Muscle of arm (tissue), 14 donors: ENCODE measurements around the gene P2RY2. TPM values are rescaled to one million over a fixed set of nuclear protein-coding genes. Genes with fewer than 3 reads are reported as not detected.

Experiments
- DNase-seq: peaks from one replicate; pipeline ENCODE4 v3.0.0-alpha.2; 2013
- long read RNA-seq, 11 donors: transcript quantifications; one replicate each; lab custom pipeline, GENCODE V29; 2026
- polyA plus RNA-seq, 12 donors: library from polyadenylated mRNA; unstranded; fragments of 120-200 nt; gene quantifications; one replicate each; pipeline ENCODE4 v1.2.1, GENCODE V29; 2013; ENCODE audit not compliant: insufficient read length in 12 of 12

Gene P2RY2
- 1 to 10 TPM in 8 of 12 donors, under 1 TPM in 2, not detected in 2; 0.52 to 4.1 (median 2.0) TPM for polyA plus RNA-seq
- long read RNA-seq, donor 1, partial matches to known transcripts = 0 of 1 reads
- long read RNA-seq, donor 1, other reads (novel, unspliced or antisense) = 0 of 1 reads
- long read RNA-seq, donor 2, partial matches to known transcripts = 0 of 1 reads
- long read RNA-seq, donor 2, other reads (novel, unspliced or antisense) = 0 of 1 reads
- long read RNA-seq, donor 3 = 0 reads
- long read RNA-seq, donor 4 = 0 reads
- long read RNA-seq, donor 5 = 0 reads
- long read RNA-seq, donor 6 = 0 reads
- long read RNA-seq, donor 7 = 0 reads
- long read RNA-seq, donor 8, partial matches to known transcripts = 0 of 1 reads
- long read RNA-seq, donor 8, other reads (novel, unspliced or antisense) = 0 of 1 reads
- long read RNA-seq, donor 9 = 0 reads
- long read RNA-seq, donor 10, partial matches to known transcripts = 0 of 1 reads
- long read RNA-seq, donor 10, other reads (novel, unspliced or antisense) = 0 of 1 reads
- long read RNA-seq, donor 11 = 0 reads

DNA sequence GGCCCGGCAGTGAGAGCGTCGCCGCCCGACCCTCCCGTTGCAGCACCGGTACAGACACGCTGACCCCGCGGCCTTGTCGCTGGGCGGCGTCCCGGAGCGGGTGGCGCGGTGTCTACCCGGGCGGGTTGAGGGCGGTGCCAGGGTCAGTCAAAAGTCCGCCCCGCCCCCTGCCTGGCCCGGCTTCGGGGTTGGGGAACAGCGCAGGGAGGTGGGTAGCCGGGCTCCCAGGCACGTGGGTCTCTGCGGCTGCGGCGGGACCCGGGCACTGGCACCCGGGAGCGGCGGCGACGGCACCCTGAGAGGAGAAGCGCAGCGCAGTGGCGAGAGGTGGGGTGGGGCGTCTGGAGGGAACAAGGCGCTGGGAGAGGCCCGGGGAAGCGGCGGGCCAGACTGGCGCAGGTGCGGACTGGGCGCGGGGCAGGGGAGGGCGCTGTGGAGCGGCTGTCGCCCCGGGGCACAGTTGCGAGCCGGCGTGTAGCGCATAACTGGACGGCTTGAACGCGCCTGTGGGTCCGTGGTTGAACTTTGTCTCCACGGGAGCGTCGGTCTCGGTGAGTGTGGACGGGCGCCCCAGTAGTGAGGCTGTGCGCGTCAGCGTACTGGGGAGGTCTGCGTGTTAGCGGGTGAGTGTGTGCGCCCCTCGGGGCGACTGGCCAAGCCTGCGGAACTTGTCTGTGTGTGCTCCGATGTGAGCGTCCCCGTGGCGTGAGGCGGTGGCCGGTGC lies at the start of gene P2RY2:
Gene P2RY2, plus strand, starts transcription at position 176 of the 724 bp plus-strand sequence. CDS start 15,879 bp downstream, outside the sequence.
- peak; percentile 11 for DNase-seq

DNA sequence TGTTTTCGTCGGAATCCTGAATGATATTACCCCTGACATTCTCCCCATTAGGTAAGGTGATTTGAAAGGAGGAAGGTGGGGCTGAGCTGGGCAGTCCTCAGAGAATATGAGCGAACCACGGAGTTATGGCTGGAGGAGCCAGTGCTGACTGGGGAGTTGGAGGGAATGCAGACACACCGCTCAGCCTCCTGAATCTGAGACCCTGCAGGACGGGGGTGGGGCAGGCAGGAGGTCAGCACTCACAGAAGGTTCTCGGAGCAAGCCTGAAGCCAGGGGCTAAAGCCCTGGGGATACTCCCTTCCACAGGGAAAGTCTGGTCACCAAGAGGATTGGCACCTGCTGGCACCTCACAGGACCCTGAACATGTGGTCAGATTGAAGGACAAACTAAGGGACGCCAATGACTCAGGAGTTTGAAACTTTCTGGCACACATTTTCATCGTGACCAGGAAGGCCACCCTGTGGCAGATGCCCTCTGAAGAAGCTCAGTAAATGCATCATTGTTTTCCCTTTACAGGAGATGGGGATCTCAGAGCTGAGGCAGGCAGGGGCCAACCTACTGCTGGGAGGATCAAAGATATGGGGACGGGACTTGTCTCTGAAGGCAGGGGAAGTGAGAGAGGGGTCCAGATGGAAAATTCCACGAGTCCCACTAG lies 49.0 kb upstream of the P2RY2 start:
- DNase-seq = no peak

DNA sequence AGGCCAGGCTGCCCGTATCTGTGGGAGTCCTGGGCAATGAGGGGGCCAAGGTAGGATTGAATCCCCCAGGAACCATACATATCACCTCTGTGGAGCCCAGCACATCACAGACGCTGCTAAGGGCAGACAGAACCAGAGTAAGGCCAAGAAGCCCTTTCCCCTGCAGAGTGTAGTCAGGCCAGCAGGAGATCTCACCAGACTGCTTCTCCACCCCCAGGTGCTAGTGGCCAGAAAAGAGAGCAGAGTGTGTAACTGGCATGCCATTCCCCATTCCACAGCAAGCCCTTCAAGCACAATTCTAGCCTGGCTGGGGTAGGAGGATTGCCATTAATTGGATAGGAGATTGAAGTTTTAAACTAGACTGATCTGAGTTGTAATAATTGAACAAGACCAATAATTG lies 47.9 kb upstream of the P2RY2 start:
- no peak for DNase-seq

DNA sequence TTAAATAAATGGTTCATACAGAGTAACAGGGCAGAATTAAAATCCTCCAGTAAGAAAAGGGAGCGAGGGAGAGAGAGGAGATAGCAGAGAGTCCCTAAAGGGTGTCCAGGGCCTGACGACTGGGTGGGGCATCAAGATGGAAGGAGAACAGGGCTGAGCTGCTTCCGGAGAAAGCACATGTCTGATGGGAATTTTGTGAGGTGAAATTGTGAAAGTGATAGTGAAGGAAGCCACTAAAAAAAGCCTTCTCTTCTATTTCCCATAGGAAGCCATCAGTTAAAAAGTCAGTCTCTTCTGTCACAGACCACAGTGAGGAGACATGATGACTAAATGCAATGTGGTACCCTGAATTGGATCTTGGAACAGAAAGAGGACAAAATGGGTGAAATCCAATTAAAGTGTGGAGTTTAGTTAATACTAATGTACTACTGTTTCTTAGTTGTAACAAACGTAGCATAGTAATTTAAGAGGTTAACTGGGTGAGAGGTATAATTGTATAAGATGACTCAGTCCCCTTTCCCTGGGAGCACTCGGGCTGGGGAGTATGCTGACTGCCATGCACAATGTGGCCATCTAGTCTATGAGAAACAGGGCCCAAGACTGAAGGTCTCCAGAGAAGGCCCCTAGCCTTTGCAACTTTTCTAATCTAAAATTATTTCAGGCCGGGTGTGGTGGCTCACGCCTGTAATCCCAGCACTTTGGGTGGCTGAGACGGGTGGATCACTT lies 46.5 kb upstream of the P2RY2 start:
- DNase-seq = no peak

DNA sequence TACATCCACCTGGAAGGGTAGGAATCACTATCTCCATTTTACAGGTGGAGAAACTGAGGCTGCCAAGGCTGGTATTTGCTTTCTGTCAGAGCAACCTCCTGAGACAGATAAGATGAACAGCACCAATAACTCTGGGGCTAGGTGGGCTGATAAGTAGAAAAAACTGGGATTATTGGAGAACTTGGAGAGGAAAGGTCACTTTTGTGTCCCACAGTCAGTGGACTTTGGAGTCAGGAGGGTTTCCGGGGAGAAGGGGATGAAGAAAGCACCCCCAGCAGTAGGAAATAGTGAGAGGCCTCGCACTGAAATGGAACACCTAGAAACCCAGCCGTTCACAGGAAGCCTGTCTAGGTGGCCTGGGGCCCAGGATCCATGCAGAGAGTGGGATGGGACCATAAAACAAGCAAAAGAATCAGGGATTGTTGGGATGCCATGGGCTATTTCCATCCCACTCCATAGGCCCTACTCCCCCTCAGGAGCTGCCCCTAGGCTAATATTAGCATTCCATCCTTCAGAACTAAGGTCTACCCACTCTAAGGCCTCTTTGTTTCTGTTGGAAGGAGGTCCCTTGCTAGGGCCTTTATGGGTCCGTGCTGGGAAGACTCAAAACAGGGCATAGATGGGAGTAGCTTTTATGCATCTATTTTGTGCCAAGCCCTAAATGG lies 45.0 kb upstream of the P2RY2 start:
- DNase-seq = no peak

DNA sequence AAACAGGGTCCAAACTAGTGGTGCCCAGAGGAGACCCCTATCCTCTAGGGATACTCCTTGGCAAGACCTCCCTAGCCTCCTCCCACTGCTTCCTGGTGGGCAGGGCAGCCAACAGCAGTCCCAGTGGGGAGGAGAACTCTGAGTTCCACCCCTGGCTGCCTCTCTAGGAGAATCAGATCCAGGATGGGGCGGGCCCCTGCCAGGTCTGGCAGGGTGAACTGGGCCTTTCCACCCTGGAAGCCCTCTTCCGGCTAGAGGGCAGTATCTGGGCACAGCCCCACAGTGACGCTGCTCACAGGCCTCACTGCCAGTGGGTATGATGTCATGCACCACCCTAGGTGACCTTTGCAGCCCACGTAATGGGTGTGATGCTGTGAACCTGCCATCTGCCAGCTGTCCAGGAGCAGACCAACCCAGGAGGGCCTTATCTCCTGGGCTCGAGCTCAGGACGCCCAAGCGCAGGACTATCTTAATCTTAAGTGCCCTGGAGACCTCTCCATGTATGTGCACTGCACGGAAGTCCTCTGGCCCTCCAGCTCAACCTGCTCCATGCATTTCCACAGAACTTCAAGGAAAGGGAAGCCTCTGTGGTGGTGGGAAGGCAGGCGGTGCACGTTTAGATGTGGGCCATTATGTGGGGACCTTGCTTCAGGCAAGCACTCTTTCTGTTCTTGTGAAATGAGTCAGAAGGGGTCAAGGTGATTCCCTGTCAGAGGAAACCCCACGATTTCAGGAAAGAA lies 44.2 kb upstream of the P2RY2 start:
- DNase-seq = no peak

DNA sequence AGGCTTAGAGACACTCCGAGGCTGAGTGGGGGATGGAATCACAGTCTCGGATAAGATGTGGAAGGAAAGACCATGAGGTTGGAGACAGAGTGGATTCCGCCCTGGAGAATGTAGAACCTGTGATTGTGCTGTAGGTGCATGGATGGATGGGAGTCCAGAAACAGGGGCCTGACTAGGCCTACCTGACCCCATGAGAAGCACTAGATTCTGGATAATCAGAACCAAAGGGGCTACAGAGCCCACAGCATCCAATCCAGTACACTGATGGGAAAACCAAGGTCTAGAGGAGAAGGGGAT lies 43.6 kb upstream of the P2RY2 start:
- no peak for DNase-seq

DNA sequence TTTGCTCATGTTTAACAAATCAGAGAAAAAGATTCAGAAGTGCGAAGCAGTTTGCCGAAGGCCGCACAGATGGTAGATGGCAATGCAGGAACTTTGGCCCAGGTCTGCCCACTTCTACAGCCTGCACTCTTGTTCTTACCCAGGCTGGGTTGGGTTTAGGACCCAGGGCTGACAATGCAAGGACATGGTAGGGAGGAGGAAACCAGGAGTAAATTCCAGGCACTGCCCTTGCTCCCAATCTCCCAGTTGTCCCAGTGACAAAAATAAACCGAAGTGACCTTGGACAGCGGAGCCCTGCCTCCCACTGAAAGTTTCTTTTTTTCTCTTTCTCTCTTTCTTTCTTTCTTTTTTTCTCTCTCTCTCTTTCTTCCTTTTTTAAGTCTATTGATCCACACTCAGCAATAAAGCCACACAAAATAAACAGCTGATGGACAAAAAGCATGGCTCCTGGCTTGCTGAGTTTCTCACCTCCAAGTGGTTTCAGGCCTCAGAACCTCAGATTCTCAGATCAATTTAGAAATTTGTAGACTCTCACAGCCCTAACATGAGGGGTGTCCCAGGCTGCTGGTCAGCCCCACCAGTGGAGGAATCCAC lies 42.4 kb upstream of the P2RY2 start:
- no peak for DNase-seq

DNA sequence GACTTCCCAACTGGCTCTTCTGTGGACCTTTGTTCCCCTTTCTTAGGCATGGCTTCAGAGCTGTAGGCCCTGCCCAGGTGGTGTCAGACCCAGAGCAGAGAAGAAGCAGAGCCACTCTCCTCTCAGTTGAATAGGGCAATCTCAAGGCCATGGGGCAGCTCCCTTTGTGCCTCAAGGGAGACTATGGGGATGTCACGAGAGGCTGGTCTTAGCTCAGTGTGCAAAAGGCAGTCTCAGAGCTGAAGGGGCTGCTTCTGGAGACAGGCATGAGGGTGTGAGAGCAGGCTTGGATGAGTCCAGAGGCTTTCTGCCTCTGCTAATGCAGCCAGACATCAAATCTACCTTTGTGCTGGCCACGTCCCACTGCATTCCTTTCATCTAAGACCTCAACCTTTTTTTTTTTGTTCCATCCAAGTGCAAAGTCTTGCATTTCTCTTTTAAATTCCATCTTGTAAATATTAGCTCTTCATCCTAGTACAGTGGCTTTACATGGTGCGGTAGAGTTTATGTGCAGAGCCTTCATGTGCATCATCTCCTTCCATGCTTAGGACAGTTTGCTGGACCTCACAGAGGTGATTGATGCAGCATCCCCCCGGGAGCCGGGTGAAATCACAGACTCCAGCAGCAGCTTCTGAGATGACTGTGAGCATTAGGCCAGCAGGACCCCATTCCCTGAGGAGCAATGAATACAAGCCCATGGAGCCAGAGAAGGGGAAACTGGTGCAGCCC lies 41.8 kb upstream of the P2RY2 start:
- no peak for DNase-seq

DNA sequence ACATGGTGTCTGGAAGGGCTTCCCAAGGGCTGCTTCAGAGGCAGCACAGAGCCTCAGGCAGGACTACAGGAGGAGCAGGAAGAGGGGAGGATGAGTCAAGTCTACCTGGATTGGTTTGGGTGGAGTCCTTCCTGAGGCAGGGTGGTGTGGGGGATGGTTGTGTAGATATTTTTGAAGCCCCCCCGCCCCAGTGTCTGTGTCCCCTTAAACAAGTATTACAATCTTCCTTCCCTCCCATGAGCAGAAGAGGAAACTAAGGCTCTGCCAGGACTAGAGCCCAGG lies 41.3 kb upstream of the P2RY2 start:
- no peak for DNase-seq

DNA sequence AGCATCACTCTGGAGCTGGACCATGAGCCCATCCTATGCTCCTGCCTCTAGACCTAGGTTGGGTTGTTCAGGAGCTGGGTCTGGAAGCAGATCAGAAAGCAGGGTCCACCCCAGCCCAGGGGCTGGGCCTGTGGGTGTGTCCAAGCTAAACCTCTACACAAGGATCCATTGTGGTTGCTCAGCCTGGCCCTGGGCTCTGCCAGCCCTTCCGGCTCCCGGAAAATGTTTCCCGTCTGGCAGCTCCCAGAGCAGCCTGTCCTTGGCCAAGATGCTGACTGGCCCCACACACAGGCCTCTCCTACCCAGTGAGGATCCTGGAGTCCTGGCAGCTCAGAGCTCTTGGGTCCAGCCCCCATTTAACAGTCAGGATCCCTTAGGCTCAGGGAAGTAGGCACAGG lies 40.7 kb upstream of the P2RY2 start:
- no peak for DNase-seq

DNA sequence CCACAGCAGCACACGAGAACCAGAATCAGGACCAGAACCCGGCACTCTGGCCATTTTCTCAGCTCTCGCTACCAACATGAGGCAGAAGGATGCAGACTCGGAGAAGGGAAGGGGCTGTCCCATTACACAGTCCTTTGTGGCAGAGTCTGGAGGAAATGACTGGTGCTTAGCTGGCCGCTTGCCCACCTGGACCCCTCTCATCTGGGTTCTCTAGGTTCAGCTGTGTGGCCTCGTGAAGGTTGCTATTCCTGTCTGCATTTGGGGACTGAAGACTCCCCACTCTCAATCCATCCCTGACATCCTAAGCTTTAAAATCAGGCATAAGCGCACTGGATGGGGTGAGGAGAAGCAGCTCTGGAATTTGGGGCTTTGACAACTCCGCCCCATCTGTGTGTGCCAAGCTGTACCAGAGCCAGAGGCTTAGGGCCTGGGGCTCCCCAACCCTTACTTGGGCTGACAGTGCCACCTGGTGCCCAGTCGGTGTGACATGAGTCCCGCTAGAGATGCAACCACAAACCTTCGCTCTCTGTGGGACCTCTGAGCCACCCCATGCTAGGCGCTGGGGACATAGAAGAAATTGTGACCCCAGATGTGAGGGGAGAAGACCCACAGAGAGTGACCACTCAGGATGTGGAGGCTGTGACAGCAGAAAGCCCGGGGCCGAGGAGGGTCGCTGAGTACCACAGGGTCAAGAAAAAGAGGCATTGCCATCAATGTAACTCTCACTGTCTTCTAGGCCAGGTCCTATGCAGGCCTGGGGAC lies 40.1 kb upstream of the P2RY2 start:
- peak; percentile 82 for DNase-seq

DNA sequence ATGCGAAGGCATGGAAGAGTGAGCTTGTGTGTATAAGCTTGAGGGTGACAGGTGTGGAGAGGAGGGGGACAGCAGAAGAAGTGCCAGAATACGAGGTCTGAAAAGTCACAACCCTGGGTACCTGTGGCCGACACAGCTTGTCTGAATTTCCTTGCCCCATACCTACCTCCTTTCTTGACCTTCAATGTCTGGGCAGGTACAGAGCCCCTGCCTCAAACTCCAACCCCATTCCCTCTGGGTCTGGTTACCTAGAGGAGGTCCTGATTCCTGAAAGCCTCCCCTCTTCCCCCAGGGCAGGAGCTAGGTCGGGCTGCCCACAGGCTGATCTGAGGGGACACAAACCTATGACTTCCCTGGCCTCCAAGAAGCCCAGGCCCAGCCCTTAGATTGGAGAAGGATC lies 39.4 kb upstream of the P2RY2 start:
- no peak for DNase-seq

DNA sequence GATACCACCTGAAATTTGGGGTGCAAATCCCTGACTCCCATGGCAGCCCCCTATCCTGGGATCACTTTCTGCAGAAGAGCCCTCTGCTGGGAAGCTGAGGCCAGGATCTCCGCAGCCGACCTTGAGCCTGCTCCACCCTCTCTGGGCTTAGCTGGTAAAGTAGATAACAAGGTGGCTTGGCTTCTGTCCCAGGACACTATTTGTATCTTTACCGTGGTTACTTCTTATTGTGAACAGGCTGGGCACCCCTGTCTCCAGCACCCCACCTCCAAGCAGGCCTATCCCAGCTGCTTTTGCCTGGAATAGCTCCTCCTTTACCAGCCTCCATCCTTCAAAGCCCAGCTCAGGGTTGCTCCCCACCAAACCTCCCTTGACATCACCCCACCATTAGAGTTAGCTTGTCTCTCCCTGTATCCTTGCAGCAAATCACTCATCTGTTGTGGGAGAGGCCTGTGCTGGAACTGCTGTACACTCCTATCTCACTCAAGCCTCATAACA lies 35.2 kb upstream of the P2RY2 start:
- no peak for DNase-seq

DNA sequence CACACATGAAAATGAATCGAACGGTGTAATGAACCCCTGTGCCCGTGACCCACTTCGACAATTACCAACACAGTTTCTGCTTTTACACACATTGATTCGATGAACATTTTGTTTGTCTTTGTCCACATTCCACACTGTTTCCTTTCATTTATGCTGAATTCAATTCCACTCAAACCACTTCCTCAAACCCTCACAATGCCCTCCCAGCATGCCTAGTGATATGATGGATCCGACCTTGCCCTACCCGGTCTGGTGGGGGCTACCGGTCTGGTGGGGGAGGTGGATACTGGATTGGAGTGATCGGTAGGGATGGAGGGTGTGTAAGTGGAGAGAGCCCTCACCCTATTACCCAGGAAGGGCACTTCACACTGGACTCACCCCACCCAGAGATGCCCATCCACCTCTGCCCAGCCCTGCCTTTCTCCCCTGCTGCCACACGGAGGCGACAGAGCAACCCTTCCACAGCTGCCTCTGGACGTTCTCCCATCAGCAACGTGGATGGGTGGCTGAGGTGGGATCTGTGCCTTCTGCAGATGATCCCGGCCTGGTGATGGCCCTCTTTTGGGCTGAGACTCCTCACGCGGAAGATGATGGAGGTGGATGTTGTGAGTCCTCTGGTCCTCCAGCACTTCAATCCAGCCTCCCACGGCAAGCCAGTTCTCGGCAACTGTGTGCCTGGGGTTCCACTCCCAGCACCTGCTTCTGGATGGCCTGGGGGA lies 33.0 kb upstream of the P2RY2 start:
- peak; percentile 29 for DNase-seq

DNA sequence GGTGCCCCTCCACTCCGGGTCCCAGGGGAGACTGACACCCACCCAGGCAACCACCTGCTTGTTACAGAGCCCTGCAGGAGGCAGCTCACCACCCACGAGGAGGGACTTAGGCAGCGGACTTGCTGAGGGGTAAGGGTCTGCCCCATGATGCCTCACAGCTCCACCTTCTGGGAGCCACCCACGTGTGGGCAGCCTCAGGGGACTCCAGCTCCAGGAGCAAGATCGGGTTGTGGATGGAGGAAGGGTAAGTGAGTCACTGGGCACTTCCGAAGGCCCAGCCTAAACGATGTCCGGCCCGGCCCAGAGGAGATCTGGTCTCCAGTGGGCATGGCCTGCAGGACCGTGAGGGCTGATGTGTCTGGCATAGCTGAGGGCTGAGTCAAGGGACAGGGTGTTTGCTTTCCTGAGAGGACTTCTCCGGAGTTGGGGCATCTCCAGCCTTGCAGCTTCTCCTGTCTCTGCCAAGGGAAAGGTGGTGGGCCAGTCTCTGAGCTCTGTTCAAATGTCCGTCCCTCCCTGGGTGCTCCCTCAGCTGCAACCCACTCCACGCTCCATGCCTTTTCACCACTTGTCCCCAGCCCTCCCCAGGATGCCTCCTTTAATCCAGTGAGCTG lies 32.3 kb upstream of the P2RY2 start:
- no peak for DNase-seq

DNA sequence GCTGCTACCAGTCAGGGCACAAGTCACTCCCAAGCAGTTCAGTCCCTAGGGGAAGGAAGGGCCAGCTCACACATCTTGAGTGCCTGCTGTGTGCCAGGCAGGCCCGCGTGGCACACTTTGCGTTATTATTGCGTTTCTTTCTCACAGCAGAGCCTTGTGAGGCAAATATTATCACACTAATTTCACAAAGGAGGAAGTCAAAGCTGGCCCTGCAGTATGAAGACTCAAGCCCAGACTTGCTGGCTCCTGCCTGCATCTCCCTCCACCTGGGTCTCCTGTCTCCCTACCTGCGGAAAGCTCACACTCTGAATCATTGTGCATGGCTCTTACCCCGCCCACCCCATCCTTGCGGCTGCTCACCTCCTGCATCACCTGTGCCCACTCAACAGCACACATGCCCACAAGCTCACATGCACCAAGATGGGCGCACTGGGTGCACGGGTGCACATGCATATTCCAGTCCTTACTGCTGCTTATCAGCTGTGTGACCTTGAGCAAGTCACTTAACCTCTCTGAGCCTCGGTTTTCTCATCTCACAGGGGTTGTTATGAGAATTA lies 31.7 kb upstream of the P2RY2 start:
- DNase-seq = no peak
